SK-N-SH (cell line): ENCODE results near the gene SLC1A1. TPM values are rescaled to one million over a fixed set of nuclear protein-coding genes. Genes with fewer than 3 reads are reported as not detected.

Experiments used
- CTCF ChIA-PET: fragments of 300-600, 350-600 bp; formaldehyde crosslinking; extraction: SDS; loops from one replicate; lab custom pipeline; 2021; lab: Yijun Ruan, JAX
- POLR2A ChIA-PET: fragments of 350-600 bp; sonication (Branson Sonifier 250); formaldehyde crosslinking; extraction: SDS; loops from one replicate; lab custom pipeline; 2020; ENCODE audit warnings: antibody characterized with exemption, inconsistent platforms; lab: Yijun Ruan, JAX
- DNase-seq: peaks from one replicate; pipeline ENCODE4 v3.0.0; 2012
- H2AFZ ChIP-seq: fragments of 200-600 bp; sonication (generic); 2 replicates; pipeline ENCODE4 v1.8.1; 2016; ENCODE audit warnings: antibody characterized with exemption, mild to moderate bottlenecking, low read depth
- H3F3A ChIP-seq: fragments of 200-600 bp; sonication (generic); replicated peaks from 2 replicates; pipeline ENCODE3; 2016; ENCODE audit warnings: antibody characterized with exemption, mild to moderate bottlenecking; ENCODE audit not compliant: insufficient read depth
- H3K27ac ChIP-seq, 2 experiments: fragments of 200-500 bp in 1 of 2; fragments of 200-600 bp in 1 of 2; sonication (Bioruptor generic) in 1 of 2; sonication (generic), shearing (Covaris generic) in 1 of 2; 2 replicates each; pipeline versions ENCODE4 v1.5.1 to v1.6.1; 2014 to 2016; ENCODE audit warnings: low read depth in 2 of 2, inconsistent platforms in 1 of 2, low read length in 1 of 2, mild to moderate bottlenecking in 1 of 2, mixed read lengths in 1 of 2
- H3K27me3 ChIP-seq: fragments of 200-600 bp; sonication (generic), shearing (Covaris generic); 2 replicates; pipeline ENCODE4 v1.6.1; 2016; ENCODE audit warnings: mixed run types; ENCODE audit not compliant: insufficient read depth
- H3K36me3 ChIP-seq, 2 experiments: fragments of 200-500 bp in 1 of 2; fragments of 200-600 bp in 1 of 2; sonication (Bioruptor generic) in 1 of 2; sonication (generic) in 1 of 2; replicated peaks in 1 of 2; 2 replicates each; pipeline versions ENCODE3 to v1.5.1; 2014 to 2016; ENCODE audit warnings: low read length in 1 of 2, mild to moderate bottlenecking in 1 of 2; ENCODE audit not compliant: insufficient read depth in 2 of 2, control insufficient read depth in 1 of 2
- H3K4me1 ChIP-seq, 2 experiments: fragments of 200-500 bp in 1 of 2; fragments of 200-600 bp in 1 of 2; sonication (Bioruptor generic) in 1 of 2; sonication (generic), shearing (Covaris generic) in 1 of 2; 2 replicates each; pipeline versions ENCODE4 v1.5.1 to v1.6.1; 2014 to 2016; ENCODE audit warnings: low read depth in 1 of 2, low read length in 1 of 2, mixed run types in 1 of 2; ENCODE audit not compliant: insufficient read depth in 2 of 2, control insufficient read depth in 1 of 2
- H3K4me2 ChIP-seq: fragments of 200-600 bp; sonication (generic), shearing (Covaris generic); 2 replicates; pipeline ENCODE4 v1.6.1; 2017; ENCODE audit warnings: mixed run types
- H3K4me3 ChIP-seq, 2 experiments: fragments of 200-500 bp in 1 of 2; fragments of 200-600 bp in 1 of 2; sonication (Bioruptor generic) in 1 of 2; sonication (generic), shearing (Covaris generic) in 1 of 2; 2 replicates each; pipeline versions ENCODE4 v1.5.1 to v1.8.1; 2014 to 2016; ENCODE audit warnings: low read depth in 2 of 2, inconsistent platforms in 1 of 2, low read length in 1 of 2, mild to moderate bottlenecking in 1 of 2, mixed read lengths in 1 of 2, moderate library complexity in 1 of 2
- H3K79me2 ChIP-seq: fragments of 200-600 bp; sonication (generic); 2 replicates; pipeline ENCODE4 v1.8.1; 2017; ENCODE audit warnings: mild to moderate bottlenecking; ENCODE audit not compliant: insufficient read depth
- H3K9ac ChIP-seq: fragments of 200-600 bp; sonication (generic); 2 replicates; pipeline ENCODE4 v1.6.1; 2017; ENCODE audit warnings: mixed run types
- H3K9me2 ChIP-seq: fragments of 200-600 bp; sonication (generic); 2 replicates; pipeline ENCODE4 v1.6.1; 2017; ENCODE audit warnings: mixed run types
- H3K9me3 ChIP-seq: fragments of 200-600 bp; sonication (generic); 2 replicates; pipeline ENCODE4 v1.6.1; 2017; ENCODE audit warnings: mixed run types, mild to moderate bottlenecking, moderate library complexity
- H4K20me1 ChIP-seq: fragments of 200-600 bp; sonication (generic); 2 replicates; pipeline ENCODE4 v1.6.1; 2017; ENCODE audit warnings: mild to moderate bottlenecking, mixed run types; ENCODE audit not compliant: insufficient read depth
- CHD2 ChIP-seq: fragments of 150-350 bp; IDR thresholded peaks from 2 replicates; pipeline ENCODE4 v1.6.1; 2018; ENCODE audit warnings: low read length; ENCODE audit not compliant: partially characterized antibody
- CTCF ChIP-seq: fragments of 200-600 bp; sonication (generic); IDR thresholded peaks from 2 replicates; pipeline ENCODE4 v1.6.1; 2017; ENCODE audit warnings: antibody characterized with exemption, mild to moderate bottlenecking, moderate library complexity
- ELF1 ChIP-seq: IDR thresholded peaks from 2 replicates; pipeline ENCODE4 v1.4.0; 2012
- EP300 ChIP-seq, 2 experiments: IDR thresholded peaks; 2 replicates each; pipeline versions ENCODE4 v1.4.0 to v1.6.1; 2012; ENCODE audit warnings: borderline replicate concordance in 1 of 2, low read depth in 1 of 2, low read length in 1 of 2
- FOSL2 ChIP-seq: IDR thresholded peaks from 2 replicates; pipeline ENCODE4 v1.4.0; 2012; ENCODE audit warnings: low read depth, mild to moderate bottlenecking, moderate library complexity, borderline replicate concordance
- FOXM1 ChIP-seq: IDR thresholded peaks from 2 replicates; pipeline ENCODE4 v1.4.0; 2012; ENCODE audit warnings: low read depth, mild to moderate bottlenecking
- GABPA ChIP-seq: IDR thresholded peaks from 2 replicates; pipeline ENCODE4 v1.4.0; 2012; ENCODE audit warnings: low read depth, mild to moderate bottlenecking
- GATA2 ChIP-seq: sonication (generic); formaldehyde crosslinking; IDR thresholded peaks from 2 replicates; pipeline ENCODE4 v1.5.0; 2020; ENCODE audit warnings: mild to moderate bottlenecking, missing genetic modification reagents
- MAX ChIP-seq: IDR thresholded peaks from 2 replicates; pipeline ENCODE4 v1.4.0; 2012; ENCODE audit warnings: low read depth
- MXI1 ChIP-seq: IDR thresholded peaks from 2 replicates; pipeline ENCODE4 v1.6.1; 2012; ENCODE audit warnings: mild to moderate bottlenecking, low read depth, low read length, improper control_type of control experiment
- NRF1 ChIP-seq: IDR thresholded peaks from 2 replicates; pipeline ENCODE4 v1.6.1; 2012; ENCODE audit warnings: low read depth, mild to moderate bottlenecking, low read length
- RFX5 ChIP-seq: IDR thresholded peaks from 2 replicates; pipeline ENCODE4 v1.6.1; 2012; ENCODE audit warnings: mild to moderate bottlenecking, improper control_type of control experiment, low read length
- SIN3A ChIP-seq: IDR thresholded peaks from 2 replicates; pipeline ENCODE4 v1.6.1; 2012; ENCODE audit warnings: low read depth, mild to moderate bottlenecking, low read length, moderate library complexity, borderline replicate concordance
- TAF1 ChIP-seq: IDR thresholded peaks from 2 replicates; pipeline ENCODE4 v1.6.1; 2012; ENCODE audit warnings: low read depth, mild to moderate bottlenecking, low read length, moderate library complexity, borderline replicate concordance
- TCF12 ChIP-seq: IDR thresholded peaks from 2 replicates; pipeline ENCODE4 v1.4.0; 2012
- USF1 ChIP-seq: IDR thresholded peaks from 2 replicates; pipeline ENCODE4 v1.4.0; 2012; ENCODE audit warnings: low read depth, borderline replicate concordance
- YY1 ChIP-seq: IDR thresholded peaks from 2 replicates; pipeline ENCODE4 v1.4.0; 2012; ENCODE audit warnings: low read depth, mild to moderate bottlenecking
- ZBTB33 ChIP-seq: IDR thresholded peaks from 2 replicates; pipeline ENCODE4 v1.4.0; 2012; ENCODE audit warnings: low read depth, borderline replicate concordance
- WGBS: methylation state at CpG from one replicate; pipeline ENCODE4 v1.1.6; 2017; ENCODE audit warnings: low lambda C conversion rate; 5-methylcytosine and 5-hydroxymethylcytosine counted together
- polyA plus RNA-seq, 3 experiments: library from polyadenylated mRNA; depleted of rRNA; stranded (reverse); fragments of >200 nt; gene quantifications; 2 replicates each; pipeline ENCODE4 v1.2.3, GENCODE V29; 2012

Gene SLC1A1
- polyA plus RNA-seq, 1 of the 3 experiments (the other 2 are of a cell fraction): 0.23 TPM

GRCh38 chr9:4540425-4540824 lies 50.2 kb downstream of the SLC1A1 start:
- Histone ChIP-seq H3K27me3 (no peaks in the 10 kb centered on the region), H3K36me3 (no peaks in the 10 kb centered on the region), H3K4me1 (peaks cover 0 to 6% of the 10 kb centered on the region in 2 experiments; a peak in 2 of 4 replicates), H3K4me2 (no peak overlapping the region), H3K4me3 (no peak overlapping the region), H3K9me2 (no peaks in the 10 kb centered on the region), H3K9me3 (no peaks in the 10 kb centered on the region), H3K79me2 (no peaks in the 10 kb centered on the region), H2AFZ (no peak overlapping the region), H3F3A (no peaks in the 10 kb centered on the region), H4K20me1 (no peaks in the 10 kb centered on the region), H3K9ac (no peak overlapping the region), H3K27ac (no peak overlapping the region)
- no peak for DNase-seq
- ChIA-PET CTCF (interaction anchor here (1.2 to 1.6 kb wide), 3 partner anchors 9 to 32 kb away, joined by 3 read pairs; no protein-coding TSS in a partner anchor), POLR2A (no interaction called here)
- WGBS: 65% methylated on average over 8 of the region's 8 CpGs
- TF ChIP-seq CHD2 (no peak), USF1 (no peak), ELF1 (no peak), TCF12 (no peak), MAX (no peak), GATA2 (CRISPR knock-in tag) (no peak), MXI1 (no peak), NRF1 (no peak), SIN3A (no peak), TAF1 (no peak), FOSL2 (no peak), EP300 (IDR thresholded peaks at IDR 0.05; ENCODE audit: borderline replicate concordance in 1 of 2, low read depth in 1 of 2, low read length in 1 of 2) (no peak), FOXM1 (no peak), YY1 (no peak), RFX5 (no peak), GABPA (no peak), CTCF (no peak), ZBTB33 (no peak)
